HG03045 (cell line): Measurements from ENCODE around the gene SPATA16.
"Not testable (repeated sequence)": the region's sequence is repeated elsewhere in the genome, so short reads cannot be mapped to it uniquely, and the experiment has no call there.

Source experiments
- ATAC-seq: cut with Tn5 transposase; IDR thresholded peaks from one replicate; pipeline ENCODE4 v1.9.1; 2021; ENCODE audit warnings: mild to moderate bottlenecking, moderate library complexity; ENCODE audit not compliant: unreplicated experiment

The SPATA16 gene

DNA sequence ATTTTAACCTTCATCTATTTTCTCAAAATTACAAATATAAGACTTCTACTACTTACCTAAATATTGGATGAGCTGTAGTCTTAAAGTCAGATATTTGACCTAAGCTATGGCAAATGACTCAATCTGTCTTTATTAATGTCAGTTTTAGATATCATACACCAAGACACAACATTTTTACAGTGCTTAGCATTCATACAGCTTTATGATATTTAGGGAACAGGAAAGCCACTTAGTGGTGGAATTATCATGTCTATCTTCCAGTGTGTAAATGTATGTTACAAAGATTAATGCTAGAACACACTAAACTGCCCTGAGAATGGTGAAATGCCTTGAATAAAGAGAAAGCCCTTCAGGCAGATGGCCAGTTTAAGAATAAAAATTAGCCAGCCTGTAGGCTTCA is 135.0 kb downstream of the SPATA16 start:
- ATAC-seq: no peak

DNA sequence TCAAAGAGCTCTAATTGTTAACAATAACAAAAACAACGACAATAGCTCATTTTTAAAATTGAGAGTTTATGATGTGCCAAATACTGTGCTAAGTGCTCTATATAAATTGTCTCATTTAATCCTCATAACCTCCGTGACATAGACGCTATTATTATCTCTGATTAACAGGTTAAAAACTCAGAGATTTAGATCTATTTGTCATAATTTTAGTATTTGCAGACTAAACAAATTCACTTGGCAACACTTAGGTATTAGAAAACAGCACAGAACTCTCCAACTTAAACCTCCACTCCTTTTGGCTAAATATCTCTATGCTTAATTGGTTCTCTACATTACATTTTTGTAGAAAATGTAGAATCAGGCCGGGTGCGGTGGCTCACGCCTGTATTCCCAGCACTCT is 136.4 kb downstream of the SPATA16 start:
- ATAC-seq: no peak

DNA sequence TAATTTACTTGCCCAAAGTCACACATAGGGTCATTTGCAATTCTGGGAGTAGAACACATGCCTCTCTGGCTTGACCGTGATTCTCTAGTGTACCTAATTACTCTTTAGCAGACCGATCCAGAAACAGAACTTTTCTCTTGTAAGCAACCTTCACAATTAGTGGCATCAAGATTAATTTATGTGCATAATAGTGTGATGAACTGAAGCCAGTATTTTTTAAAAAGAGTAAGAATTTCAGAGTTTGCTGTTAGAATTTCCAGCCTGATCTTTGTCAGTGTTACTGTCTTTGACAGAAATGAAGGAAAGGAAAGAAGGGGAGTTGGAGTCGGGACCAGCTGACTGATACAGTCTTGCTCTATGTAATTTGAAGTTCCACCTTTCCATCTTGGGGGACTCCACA is 137.1 kb downstream of the SPATA16 start:
- no peak for ATAC-seq

DNA sequence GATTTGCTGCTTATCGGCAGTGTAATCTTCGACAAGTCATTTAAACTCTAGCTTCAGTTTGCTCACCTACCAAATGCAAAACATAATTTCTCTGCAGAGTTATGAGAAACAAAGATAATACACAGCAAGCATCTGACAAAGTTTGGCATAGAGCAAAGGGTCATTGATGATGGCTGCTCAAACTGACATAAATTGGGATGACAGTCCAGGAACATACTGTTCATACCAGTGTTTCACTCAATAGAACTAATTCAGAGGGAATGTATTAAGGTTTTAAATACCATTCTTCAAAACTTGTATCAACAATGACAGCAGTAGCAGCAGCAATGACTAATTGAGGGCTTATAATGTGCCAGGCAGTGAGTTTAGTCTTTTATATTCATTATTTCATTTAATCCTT is 137.6 kb downstream of the SPATA16 start:
- no peak for ATAC-seq

DNA sequence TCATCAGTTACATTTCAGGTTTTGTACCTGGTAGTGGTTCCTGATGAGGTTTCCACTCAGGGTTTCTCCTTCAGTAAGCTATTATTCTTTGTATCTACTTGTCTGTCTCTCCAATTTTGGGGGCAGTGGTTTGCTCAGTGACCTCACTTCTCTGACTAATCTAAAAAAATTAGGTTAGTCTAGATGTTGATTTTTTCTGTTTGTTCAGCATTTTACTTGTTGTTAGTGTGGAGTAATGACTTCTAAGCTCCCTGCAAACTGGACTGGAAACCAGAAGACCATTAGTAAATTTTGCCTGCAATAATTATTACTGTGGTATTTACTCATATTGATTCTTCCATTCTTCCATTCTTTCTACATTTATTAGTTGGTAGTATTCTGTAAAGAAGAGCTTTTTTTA is 139.4 kb downstream of the SPATA16 start:
- ATAC-seq: no peak

DNA sequence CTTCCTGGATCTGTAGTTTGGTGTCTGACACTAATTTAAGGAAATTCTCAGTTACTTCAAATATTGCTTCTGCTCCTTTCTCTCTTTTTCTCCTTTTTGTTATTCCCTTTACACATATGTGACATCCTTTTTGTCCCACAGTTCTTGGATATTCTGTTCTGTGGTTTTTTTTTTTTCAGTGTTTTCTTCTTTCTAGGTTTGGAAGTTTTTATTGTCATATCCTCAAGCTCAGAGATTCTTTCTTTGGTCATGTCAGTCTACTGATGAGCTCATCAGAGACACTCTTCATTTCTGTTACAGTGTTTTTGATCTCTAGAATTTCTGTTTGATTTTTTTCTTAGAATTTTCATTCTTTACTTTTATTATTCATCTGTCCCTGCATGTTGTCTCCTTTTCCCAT is 140.5 kb downstream of the SPATA16 start:
- ATAC-seq: no peak

DNA sequence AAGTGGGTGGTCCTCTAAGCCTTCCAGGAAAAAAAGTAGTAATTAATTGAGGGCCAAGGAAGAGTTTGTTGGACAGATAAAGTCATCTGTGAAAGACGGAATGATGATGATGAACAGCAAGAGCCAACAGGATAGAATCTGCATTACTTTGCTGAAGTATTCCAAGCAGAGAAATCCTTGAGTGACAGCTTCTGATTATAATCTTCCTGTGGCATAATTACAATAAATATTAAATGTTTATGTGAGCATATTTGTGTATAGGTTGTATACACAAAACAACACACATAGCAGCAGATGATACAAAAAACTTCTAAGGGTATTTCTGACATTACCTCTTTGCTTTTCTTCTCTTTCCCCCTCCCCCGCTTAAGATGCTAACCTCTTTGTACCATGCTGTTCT is 147.6 kb downstream of the SPATA16 start:
- ATAC-seq: no peak

DNA sequence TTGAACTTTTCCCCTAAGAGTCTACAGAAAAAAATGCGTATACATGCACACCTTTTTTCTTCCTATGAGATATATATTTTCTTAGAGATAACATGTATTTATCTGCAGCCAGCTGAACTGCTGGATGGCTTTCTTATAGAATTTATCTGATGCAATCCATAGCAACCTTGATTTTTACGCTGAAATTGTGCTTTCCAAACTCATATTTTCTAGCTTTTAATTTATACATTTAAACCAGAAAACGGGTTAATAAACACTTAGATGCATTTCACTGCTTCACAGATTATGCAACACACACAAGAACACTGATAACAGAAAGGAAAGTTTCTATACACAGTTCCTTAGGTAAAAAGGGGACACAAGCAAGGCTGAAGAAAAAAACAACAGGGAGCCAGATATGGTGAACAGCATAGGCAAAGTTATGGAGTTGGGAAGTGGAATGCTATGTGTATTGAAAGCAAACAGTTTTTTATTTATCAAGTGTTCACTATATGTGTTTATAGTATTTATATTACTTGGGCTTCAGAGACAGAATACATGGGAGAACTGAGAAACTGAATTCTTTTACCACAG is 149.5 kb downstream of the SPATA16 start:
- no peak for ATAC-seq

DNA sequence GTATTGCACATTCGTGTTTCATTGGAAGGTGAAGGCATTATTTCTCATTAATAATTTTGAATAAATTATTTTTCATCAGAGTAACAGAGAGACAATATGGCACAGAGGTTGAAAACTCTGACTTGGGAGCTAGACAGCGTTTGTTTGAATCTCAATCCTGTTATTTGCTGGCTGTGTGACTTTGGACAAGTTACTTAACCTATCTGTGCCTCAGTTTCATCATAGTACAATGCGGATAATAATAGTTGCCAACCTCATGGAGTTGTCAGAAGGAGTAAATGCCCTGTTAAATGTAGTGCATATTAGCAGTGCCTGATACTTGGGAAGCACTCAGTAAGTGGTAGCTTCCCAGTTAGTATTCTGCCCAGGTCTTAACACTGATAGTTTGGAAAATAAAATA is 151.7 kb downstream of the SPATA16 start:
- no peak for ATAC-seq

DNA sequence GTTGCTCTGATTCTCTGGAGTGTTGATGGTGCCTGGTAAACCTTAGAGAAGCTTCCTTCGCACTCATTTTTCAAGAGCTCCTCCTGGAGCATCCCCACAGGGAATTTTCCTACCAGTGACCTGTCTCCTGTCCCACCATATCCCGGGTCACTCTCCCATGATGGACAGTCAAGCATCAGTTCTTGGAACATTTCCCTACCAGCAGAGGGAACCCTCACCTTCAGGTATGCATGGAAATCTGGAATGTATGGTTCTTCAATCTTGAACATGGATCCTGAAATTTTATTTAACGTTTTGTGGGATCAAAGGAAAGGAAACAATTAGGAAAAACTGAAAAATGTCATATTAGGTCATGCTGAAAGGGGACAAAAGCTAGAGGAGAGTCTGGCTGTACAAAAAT is 153.8 kb downstream of the SPATA16 start:
- ATAC-seq: no peak

DNA sequence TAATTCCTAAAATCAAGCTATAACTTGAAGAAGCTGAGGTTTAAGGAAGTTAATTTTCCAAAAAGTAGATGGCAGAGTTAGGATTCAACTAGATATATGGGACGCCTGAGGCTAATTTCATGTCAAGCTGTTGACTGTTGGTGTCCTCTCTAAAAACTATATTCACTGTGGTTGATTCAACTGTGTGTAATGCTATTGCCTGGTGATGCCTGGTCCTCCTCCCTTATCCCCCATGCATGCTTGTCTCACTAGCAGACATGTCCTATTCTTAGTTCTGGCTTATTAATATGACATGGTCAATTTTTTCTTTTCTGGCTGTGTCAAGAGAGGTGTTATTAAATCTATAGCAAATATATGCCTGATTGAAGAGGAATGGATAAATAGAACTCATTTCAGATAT is 156.1 kb downstream of the SPATA16 start:
- ATAC-seq: no peak

DNA sequence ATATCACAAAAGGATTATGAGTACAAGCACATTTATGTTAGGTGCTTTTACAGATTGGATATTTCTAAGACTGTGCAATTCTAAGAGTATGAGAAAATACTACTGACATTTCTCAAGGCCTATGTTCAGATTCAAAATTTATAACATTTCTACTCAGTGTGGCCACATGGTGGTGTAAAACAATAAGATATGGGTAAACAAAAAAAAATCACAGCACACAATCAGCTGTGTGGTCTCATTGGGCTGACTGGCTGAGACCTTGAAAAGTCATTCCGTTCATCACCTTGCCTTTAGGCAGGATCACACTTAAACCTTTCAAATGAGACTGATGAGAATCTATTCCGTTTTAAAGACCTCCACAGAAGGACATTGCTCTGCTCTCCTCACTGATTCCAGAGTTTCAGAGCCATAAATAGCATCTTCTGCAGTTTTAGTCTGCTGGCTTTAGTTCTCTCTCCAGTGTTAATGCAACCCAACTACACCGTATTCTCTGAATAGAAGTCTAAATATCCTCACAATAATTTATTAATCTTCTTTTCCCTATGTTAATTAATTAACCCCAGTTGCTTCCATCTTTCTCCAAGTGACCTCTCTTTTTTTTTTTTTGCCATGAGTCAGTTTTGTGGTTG is 158.2 kb downstream of the SPATA16 start:
- no peak for ATAC-seq

DNA sequence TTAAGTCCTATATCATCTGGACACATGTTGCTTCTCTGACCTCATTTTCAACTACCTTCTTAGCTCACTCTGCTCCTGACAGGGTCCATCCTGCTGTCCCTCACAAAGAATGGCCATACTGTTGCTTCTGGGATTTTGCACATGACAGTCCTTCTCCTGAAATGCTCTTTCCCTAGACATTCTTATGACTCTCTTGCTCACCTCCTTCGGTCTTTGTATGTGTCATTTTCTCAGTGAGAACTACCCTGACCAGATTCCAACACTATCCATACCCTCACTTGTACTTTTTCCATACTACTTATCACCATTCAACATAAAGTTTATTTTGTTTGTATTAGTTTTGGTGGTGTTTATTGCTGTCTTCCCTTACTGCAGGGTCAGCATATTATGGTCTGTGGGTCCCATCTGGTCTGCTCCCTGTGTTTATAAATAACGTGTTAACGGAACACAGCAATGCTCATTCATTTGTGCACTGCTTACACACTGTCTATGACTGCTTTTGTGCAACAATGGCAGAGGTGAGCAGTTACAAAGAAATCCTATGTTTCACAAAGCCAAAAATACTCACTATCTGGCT is 159.5 kb downstream of the SPATA16 start:
- no peak for ATAC-seq

DNA sequence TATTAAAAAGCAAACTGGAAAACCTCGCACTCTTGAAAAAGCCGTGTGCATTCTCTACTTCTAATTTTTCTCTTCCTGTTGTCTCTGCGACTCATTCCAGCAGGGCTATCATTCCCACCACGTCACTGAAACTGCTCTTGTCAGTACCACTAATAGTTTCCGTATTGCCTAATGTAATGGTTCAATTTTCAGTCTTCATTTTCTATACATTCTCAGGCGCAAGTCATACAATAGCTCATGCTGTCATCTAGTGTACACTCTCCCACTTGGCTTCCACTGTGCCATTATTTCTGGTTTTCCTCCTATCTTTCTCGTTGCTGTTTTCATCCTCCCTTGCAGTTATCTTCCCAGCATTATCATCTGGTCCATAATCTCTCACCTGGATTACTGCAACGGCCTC is 160.2 kb downstream of the SPATA16 start:
- ATAC-seq: no peak

DNA sequence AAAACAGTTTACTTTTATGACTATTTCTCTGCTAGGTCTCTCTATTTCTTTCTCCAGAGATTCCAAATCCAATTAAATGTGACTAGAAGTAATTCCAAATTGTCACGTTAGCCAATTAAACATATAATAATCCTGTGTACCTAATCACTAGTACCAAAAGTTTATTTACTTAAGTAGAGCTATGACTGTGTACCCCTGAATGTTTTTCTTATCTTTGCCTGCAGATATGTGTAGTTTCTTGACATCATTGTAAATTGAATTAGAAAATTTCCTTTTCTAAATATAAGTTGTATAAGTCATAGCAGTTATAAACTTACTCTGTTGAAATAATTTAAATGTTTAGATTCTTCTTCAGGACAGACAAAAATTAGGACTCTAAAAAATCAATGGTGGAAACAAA is 163.3 kb downstream of the SPATA16 start:
- no peak for ATAC-seq

DNA sequence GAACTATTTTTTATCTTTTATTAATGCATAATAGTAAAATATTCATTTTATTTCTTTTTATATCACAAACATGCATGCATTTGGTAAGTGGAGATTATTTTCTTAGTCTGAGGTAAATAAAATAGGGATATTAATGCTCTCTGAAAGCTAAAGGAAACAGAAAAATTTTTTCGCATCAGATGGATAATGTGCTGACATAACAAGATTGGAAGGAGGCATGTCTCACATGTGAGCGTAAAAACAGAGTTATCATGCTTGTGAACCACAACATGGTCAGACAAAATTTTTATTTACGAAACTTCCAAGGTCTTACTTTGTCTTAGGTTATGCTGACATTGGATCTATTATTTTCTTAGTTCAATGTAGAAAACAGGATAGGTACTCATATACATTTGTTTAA is 166.1 kb downstream of the SPATA16 start:
- ATAC-seq: no peak

DNA sequence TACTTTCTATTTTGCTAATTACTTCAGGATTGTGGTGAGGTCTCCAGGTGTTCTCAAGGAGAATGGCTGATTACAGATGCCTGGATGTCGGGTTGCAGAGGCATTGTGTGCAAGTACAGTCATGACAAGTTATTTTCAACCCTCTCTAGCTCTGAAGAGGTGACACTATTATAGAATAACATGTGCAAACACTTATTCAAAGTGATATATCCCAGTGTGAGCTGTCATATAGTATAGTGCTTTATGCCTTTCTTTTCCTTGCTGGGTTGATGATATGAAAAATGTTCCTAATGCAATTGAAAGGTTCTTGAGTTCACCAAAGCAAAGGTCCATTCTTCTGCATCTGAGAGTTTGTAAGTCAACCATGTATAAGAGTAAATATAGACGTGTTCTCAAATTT is 167.2 kb downstream of the SPATA16 start:
- ATAC-seq: no peak

DNA sequence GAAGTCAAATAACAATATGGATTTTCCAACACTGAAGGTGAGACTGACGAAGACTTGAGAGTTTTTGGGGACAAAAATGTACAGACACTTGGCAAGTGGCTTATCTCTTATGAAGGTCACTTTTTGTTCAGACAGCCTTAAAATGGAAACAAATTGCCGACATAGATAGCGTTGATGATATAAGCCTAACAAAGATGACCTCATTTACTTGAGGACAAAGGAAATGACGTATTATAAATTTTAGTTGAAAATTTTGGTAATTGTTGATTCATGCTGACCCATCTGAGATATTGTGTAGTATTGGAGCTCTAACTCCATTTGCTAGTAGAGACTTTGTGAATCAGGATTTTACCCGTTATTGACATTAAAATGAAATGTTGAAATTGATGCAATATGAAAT is 168.3 kb downstream of the SPATA16 start:
- no peak for ATAC-seq

DNA sequence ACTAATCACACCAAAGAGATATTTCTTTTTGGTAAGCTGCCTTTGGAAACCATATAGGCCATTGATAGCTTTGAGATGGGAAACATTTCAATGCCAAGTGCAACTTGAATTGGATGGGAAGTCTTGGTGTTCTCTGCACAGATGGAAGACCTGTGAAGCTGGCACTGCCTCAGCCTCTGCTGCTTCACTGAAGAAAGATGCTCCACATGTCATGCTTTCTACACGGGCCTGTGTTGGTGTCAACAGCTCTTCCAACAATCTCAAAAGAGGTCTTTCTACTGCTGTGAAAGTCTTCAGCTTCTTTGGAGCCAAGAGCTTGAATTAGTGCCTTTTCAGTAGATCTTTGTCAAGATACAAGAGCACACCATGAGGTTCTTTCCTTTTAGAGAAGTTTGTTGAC is 169.0 kb downstream of the SPATA16 start:
- no peak for ATAC-seq

DNA sequence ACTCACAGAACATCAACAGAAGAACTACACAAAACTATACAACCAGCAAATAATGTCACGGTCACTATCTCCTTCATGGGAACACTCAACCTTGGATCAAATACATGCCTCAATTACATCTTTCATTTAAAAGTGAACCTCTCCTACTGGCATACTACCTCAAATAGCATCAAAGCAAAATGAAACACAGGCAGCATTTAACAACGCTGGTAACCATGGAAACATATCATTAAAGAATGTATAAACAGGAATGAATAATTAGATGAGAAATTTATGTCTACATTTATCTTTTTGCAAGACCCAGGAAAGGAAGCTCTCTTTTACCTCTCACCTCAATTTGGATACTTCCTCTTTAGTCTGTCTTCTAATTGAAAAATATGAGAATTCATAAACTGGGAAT is 172.4 kb downstream of the SPATA16 start:
- no peak for ATAC-seq

DNA sequence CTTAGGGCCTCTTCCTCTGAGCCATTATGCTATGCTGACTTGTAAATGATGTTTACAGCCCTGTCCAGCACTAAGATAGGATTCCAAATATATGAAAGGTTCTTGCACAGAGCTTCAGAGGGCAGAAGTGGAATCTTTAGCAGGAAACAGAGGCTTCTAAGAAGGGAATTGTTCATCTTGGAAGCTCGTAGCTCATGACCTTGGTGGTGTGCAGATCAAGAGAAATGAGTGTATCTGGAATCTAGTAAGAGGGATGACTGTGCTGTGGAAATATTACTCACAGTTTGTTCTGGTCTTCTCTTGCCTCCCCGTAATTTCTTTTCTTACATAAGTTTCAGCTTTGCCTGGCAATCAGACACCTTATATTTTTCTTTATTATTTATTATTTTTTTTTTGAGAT is 175.8 kb downstream of the SPATA16 start:
- ATAC-seq: no peak

DNA sequence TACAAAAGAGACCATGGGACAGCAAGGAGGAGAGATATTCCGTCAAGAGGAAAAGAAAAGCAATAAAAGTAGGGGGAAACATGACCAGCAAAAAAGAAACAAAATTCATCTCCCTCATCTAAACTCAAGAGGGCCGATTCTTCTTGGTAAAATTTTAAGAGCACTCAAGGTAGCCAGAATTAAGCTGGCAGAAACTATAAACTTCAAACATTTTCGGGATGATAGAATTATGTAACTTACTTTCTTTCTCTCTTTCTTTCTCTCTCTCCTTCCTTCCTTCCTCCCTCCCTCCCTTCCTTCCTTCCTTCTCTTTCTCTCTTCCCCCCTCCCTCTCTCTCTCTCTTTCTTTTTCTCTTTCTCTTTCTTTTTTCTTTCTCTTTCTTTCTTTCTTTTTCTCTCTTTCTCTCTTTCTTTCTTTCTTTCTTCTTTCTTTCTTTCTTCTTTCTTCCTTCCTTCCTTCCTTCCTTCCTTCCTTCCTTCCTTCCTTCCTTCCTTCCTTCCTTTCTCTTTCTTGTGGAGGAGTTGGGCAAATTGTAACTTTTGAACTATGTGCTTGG is 180.3 kb downstream of the SPATA16 start:
- ATAC-seq: not testable (repeated sequence)

DNA sequence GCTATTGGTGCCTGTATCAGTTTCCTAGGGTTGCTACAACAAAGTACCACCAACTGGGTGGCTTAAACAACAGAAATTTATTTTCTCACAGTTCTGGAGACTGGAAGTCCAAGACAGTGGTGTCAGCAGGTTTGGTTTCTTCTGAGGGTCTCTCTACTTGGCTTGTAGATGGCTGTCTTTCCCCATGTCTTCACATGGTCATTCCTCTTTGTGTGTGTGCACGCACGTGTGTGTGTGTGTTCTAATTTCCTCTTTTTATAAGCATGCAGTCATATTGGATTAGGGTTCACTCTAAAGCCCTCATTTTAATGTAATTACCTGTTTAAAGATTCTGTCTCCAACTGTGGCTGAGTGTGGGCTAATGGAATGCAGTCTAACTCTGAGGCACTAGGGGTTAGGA is 182.5 kb downstream of the SPATA16 start:
- ATAC-seq: no peak
